DMS114 treated with DMSO at 0.1 percent for 48 hours (cell line): ENCODE measurements around the gene DMPK.

Source experiments
- DNase-seq: peaks from one replicate; lab custom pipeline; 2025; ENCODE audit not compliant: unreplicated experiment; lab: John Stamatoyannopoulos, UW

Gene DMPK

GRCh38 chr19:45786533-45786894 lies 4.2 kb upstream of the DMPK start:
- DNase-seq, result no peak

GRCh38 chr19:45785781-45786532 lies 3.7 kb upstream of the DMPK start:
- DNase-seq, result no peak

GRCh38 chr19:45785097-45785496 lies 2.8 kb upstream of the DMPK start:
- DNase-seq, result no peak

- DNase-seq, result no peak
Observed at GRCh38 chr19:45784096-45784495, 1.8 kb upstream of the DMPK start.

GRCh38 chr19:45782820-45783785 lies 813 bp upstream of the DMPK start:
- DNase-seq, result no peak

GRCh38 chr19:45781214-45782161 lies 802 bp downstream of the DMPK start:
- no peak for DNase-seq

GRCh38 chr19:45780448-45781213 lies 1.7 kb downstream of the DMPK start:
- DNase-seq, result no peak

GRCh38 chr19:45780146-45780447 lies 2.2 kb downstream of the DMPK start:
- DNase-seq, result no peak

GRCh38 chr19:45779231-45780145 lies 2.8 kb downstream of the DMPK start:
- no peak for DNase-seq

- no peak for DNase-seq
Observed at GRCh38 chr19:45778010-45778661, 4.2 kb downstream of the DMPK start.

- DNase-seq, result no peak
Observed at GRCh38 chr19:45777395-45777961, 4.8 kb downstream of the DMPK start.

GRCh38 chr19:45774765-45775164 lies 7.5 kb downstream of the DMPK start:
- no peak for DNase-seq

- DNase-seq, result no peak
Observed at GRCh38 chr19:45773384-45773783, 8.9 kb downstream of the DMPK start.

- no peak for DNase-seq
Observed at GRCh38 chr19:45772912-45773311, 9.4 kb downstream of the DMPK start.

- DNase-seq, result no peak
Observed at GRCh38 chr19:45772130-45772840, 10.0 kb downstream of the DMPK start.

- no peak for DNase-seq
Observed at GRCh38 chr19:45771311-45771933, 10.9 kb downstream of the DMPK start.
